Regular cardiac myocyte (primary cell): ENCODE data around the gene PPP1R14B. TPM values are rescaled to one million over a fixed set of nuclear protein-coding genes. Genes with fewer than 3 reads are reported as not detected.

ENCODE experiments used
- total RNA-seq: library from RNA; depleted of rRNA; stranded (reverse); fragments of >200 nt; gene quantifications from 2 replicates; pipeline ENCODE4 v1.2.3, GENCODE V29; 2014

PPP1R14B gene, protein sequence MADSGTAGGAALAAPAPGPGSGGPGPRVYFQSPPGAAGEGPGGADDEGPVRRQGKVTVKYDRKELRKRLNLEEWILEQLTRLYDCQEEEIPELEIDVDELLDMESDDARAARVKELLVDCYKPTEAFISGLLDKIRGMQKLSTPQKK
- total RNA-seq = 191 and 431 TPM in 2 replicates

DNA sequence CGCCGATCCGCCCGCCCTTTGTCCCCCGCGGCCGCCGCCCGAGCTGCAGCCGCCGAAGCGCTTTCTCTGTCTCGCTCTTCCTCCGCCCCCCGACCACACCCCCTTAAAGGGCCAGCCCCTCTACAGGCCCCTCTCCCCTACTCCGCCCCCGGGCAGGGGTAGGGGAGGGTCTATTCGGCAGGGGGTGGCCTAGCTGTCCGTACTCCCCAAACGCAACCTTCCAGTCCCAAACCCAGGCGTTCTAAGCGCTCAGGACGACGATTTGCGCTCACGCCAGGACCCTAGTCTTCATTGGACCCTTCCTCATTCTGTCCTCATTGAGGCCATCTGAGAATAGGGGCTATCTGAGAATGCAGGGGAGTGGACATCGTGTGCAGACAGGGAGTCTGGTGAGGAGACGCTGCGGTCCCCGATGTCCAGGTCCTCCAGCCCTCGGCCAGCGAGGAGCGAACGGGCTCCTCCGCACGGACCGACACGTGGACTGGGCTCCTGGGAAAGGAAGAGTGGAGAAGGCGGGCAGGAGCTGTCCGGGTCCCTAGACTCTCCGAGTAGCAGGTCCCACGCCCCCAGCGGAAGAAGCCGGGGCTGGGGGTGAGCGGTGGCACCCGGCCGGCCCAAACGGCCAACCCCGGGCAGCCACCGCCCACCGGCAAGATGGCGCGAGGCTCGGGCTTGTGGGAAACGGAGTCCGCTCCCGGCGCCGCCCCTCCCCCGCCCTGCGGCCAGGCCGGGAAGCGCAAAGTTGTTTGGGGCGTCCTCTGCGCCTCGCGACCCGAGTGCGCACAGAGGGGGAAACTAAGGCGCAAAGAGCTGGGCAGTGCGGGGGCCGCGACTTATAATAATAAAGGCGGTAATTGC, at the start of gene PPP1R14B:
Gene PPP1R14B, minus strand, starts transcription at position 73 of the 858 bp plus-strand sequence. CDS start 270 bp downstream, outside the sequence.

DNA sequence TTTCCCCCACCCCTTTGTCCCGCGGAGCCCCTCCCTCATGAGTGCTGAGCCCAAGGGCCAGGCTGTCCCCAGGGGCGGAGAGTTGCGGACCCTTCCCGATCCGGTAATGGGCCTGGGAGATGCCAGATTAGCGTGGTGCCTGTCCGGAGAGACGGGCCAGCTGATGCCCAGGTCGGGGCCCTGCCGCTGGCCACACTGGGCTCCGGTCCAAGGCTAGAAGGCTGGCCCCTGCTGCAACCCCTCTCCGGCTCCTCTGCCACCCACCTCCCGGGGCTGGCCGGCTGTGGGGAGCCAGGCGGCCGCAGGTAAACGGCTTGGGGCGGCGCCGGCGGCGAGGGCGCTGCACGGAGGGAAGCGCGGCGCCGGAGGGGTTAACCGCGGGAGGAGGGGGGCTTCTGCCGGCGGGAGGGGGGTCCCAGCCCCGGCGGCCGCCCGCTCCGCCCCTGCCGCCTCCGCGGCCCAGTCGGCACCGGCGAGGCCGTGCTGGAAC, 44.6 kb upstream of the PPP1R14B start, which contains the start of gene KCNK4:
Gene KCNK4, plus strand, starts transcription at position 41 of the 490 bp plus-strand sequence. CDS start 1,717 bp downstream, outside the sequence.

DNA sequence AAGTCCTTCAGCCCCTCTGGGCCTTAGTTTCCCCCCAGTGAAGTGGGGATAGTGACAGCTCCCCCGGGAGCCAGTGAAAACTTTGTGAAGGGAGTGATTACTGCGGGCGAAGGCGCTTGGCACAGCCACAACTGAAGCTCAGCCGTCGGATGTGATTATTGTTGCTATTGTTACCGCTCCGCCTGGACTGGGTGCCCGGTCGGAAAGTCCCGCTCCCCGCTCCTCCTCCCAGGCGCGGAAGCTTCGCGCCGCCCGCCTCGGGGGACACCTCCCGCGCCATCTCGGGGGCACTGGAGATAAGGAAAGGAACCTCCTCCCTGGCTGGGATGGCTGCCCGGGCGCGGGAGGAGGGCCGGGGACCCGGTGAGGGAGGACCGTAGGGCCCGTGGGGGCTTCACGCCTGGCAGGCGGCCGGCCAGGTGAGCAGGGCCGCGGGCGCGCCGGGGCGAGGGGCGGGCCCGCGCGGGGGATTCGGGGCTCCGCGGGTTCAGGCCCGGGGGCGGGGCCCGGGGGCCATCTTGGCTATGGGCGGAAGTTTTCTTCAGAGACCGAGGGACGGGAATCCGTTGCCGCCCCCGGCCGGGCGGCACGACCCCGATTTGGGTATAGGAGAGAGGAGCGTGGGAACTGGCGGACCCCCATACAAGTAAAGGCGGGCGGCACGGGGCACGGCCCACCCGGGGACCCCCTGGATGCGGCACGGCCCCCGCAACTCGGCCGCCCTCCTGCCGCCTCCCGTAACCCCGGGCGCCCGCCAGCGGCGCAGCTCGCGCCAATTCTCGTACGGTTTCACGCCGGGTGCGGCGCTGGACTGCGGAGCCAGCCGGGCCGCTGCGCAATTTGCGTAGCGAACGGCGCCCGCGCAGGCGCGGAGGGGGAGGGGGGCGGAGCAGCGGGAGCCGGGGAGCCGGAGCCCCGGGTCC, 38.5 kb upstream of the PPP1R14B start, which contains the start of gene GPR137:
Gene GPR137, plus strand, starts transcription at position 887 of the 923 bp plus-strand sequence. CDS start 677 bp downstream, outside the sequence.

DNA sequence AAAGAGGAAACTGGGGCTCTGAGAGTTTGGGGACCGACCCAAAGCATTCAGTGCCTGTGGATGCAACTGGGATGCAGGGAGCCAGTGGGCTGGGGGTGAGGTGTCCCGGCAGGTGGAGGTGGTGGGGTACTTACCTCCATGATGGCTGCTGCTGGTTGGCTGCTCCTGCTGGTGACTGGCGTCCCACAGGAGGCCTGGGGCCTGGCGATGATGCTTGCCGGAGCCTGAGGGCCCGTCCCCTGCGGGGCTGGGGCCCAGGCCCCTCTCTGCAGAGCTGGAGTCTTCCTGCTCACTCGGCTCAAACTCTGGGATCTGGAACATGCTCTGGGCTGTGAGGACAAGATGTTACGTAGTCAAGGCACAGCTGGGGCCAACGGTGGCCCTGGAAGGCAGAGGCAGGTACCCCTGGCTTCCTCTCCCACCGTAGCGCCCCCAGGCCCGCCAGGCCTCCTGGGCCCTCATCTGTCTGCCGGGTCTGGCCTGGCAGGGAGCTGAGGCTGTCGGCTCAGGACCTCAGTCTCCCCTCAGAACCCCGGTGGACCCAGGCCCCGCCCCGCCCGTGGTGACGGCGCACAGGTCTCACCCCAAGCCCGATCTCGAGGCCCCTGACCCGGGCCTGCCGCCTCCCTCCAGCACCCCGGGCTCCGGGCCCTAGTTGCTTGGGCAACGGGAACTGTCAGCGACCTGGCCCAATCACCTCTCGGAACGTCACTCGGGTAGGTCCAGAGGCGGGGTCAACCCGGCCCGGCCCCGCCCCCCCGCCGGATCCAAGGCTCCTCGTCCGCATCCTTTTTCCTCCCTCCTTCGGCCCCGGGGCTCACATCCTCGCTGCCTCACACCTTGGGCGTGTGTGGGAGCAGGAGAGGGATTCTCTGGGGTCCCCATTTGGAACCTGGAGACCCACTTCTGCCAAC, 37.6 kb upstream of the PPP1R14B start, which contains the start of gene BAD:
Gene BAD, minus strand, starts transcription at position 618 of the 914 bp plus-strand sequence. Its CDS starts 297 bp downstream, at position 321.

DNA sequence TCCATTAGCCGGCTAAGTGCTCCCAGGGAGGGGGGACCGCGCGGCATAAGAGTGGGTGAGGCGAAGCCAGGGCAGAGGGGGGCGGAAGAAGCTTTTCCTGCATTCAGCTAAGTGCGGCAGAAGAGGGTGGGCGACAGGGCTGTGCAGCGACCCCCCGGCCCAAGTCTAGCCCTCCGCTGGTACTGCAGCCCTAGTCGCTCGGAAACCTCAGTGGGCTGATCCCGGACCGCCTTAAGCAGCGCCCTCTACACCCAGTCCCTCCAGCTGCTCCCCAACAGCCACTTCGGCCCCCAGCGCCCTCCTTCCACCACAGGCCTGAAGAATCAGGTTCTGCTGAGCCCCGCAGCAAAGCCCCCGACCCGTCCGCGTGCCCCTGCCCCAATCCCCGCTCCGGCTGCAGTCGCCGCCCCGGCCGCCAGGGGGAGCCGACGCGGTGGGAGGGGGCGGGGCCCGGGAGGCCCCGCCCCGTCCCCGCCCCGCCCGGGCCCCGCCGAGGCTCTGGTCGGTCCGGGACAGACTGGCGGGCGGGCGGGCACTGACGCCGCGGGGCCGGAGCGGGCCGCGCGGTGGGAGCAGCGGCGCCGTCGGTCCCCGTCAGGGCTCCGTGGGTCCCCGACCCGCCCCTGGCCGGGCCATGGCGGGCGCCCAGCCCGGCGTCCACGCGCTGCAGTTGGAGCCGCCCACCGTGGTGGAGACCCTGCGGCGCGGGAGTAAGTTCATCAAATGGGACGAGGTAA, 4.4 kb upstream of the PPP1R14B start, which contains the start of gene PLCB3:
Gene PLCB3, plus strand, starts transcription at position 515 of the 737 bp plus-strand sequence. Its CDS starts 120 bp downstream, at position 635.

DNA sequence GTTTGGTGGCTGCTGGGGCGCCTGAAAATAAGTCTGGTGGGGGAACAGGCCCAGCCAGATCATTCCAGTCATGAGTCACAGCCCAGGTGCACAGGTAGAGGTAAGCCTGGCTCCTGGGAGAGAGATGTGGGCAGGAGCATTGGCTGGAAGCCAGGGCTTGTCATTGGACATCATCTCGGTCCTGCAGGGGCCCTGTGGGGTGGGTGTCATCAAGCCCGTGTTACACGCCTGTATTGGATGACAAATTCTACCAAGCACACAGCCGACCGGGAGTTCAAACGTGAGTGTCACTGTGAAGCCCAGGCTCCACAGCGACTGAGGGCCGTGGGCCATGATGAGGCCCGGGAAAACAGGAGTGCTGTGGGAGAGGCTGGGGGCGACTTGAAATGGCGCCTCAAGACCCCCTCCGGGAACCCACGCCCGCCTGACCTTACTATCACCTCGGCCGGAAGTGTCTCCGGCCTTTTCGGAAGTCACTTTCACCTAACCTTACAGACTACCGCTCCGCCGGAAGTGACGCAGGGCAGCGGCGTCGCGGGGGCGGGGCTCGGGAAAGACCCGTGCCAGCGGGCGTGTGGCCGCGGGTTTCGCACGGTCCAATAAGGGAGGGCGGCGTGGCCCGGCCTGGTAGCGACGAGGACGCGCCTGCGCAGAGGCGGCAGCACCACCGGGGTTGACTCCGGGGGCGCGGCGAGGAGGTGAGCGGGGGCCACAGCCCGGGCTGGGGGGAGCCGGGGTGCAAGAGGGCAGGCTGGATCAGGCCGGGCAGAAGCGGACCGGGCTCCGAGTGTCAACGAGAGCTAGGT, 6.1 kb downstream of the PPP1R14B start, which contains the start of gene FKBP2:
Gene FKBP2, plus strand, starts transcription at position 661 of the 806 bp plus-strand sequence. CDS start 1,293 bp downstream, outside the sequence.

DNA sequence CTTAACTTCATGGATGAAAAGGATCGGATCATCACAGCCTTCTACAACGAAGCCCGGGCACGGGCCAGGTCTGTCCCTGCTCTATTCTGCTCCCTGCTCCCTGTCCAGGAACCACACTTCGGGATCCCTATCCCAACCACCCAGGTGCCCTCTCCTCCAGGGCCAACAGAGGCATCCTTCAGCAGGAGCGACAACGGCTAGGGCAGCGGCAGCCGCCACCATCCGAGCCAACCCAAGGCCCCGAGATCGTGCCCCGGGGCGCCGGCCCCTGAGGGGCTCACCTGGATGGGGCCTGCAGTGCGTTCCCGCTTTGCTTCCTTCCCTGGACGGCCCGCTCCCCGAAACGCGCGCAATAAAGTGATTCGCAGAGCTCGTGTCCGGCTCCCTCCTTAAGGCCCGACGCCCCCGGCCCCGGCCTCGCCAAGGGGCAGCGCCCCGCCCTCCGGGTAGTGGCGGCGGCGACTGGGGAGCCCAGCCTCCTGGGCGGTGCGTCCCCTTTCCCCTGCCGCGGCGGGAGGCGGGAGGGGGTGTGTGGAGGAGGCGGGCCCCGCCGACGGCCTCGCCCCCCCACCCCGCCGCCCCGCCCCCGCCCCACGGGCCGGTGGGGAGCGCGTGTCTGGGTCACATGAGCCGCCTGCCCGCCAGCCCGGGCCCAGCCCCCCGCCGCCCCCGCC, 12.7 kb downstream of the PPP1R14B start, which contains the start of gene VEGFB:
Gene VEGFB, plus strand, starts transcription at position 672 of the 674 bp plus-strand sequence. CDS start 250 bp downstream, outside the sequence.

DNA sequence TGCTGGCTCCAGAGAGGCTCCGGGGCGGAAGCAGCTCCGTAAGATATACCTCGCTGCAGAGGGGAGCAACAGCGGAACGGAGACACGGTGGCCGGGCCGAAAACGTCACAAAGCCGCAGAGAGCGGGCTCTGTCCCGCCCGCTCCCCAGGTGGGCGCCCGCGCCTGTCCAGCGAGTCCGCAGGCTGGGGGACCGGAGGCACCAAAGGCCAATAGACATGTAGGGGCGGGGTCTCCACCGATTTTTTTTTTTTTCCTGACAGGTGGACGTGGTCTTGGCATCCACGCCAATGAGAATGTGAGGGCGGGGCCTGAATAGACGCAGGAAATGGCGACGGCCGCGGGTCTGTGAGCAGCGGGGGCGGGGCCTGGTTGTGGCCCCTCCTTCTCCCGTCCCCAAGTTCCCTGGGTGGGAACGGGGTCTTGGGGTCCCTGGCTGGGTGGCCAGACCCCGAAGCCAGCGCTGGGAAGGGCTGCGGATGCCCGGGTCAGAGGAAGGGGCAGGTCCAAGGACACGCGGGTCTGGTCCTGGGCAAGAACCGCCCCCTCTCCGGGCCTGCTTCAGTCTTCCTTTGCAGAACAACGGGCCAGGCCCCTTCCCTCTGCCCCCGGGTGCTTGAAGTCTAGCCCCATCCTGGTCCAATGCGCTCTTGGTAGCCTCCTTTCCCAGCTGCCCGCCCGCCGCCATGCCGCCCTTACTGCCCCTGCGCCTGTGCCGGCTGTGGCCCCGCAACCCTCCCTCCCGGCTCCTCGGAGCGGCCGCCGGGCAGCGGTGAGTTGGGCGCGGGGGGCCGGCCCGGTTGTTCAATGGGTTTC, 16.4 kb downstream of the PPP1R14B start, which contains the start of gene DNAJC4:
Gene DNAJC4, plus strand, starts transcription at position 378 of the 814 bp plus-strand sequence. Its CDS starts 307 bp downstream, at position 685.

DNA sequence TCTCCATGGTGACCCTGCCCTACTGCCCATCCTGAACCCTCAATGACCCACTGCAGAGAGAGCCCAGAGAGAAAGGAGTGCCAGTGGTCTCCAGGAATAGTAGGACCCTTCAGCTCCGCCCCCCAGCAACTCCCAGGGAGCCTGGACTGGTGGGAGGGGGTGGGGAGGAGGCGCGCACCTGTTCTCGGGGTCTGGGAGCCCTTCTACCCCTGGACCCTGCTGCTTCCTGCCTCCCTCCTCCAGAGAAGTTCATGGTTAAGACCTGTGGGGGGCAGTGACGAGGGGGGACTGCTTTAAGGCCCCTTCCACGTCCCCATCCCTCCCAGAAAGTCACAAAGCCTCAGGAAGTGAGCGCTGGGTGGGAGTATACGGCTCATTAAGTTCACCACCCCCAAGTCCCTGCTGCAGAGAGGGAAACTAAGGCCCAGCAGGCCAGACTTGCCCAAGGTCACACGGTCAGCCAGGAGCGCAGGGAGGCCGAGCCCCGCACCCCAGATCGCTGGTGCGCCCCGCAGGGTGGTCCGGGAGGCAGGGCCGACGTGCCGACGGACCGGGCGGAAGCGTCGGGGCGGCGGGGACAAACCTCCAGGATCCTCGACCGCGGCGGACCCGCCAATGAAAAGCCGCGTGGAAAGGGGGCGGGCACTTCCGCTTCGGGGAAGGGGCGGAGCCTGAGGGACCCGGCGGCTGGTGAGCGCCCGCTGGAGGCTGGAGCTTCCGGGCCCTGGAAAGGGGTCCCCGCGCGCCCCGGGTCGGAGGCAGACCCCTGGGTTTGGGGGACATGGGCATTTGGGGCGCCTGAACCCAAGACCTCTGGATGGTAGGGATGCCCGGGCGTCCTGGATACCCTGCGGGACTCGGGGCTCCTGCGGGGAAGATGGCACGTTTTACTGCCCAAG, 20.9 kb downstream of the PPP1R14B start, which contains the start of the genes NUDT22 and TRPT1:
Gene NUDT22, plus strand, starts transcription at position 667 of the 899 bp plus-strand sequence. CDS start 379 bp downstream, outside the sequence.
Gene TRPT1, minus strand, starts transcription at position 579 of the 899 bp plus-strand sequence. Its CDS starts 326 bp downstream, at position 253.

DNA sequence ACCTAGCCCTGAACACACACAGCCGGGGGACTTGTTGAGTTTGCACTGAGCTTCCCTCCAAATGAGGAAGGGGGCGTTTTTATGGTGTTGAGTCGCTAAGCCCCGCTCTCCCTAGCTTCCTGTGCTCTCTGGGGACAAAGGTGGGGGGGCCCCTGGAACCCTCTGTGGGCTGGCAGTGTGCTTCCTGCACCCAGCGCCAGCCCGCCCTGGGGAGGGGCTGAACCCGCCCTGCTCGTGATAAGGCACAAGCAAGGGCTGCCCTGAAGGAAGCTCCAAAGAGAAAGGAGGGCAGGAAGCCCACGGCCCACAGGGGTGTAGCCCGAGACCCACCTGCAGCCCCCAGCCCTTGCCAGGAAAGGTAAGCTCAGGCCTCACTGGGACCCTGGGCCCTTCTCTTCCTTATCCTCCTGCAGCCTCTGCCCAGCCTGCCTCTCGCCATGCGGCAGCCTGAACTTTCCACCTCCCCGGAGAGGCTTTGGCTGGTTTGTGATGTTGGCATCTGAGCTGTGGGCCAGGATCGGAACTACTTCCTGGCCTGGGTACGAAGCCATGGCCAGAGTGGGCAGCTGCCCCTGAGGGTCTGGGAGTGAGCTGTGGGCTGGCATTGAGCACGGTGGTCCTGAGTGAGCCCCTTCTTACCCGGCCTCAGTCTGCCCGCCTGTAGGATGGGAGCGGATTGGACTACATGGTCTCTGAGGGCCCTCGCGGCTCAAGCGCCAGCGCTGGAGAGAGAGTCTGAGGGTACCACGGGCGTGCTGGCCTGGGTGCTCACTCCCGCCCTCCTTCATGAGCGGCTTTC, 40.1 kb downstream of the PPP1R14B start, which contains the start of gene FERMT3:
Gene FERMT3, plus strand, starts transcription at position 265 of the 799 bp plus-strand sequence. CDS start 644 bp downstream, outside the sequence.

Other genes with a start within 250 kb of the PPP1R14B start
- not detected in 2 replicates for gene FLRT1, start 211.0 kb downstream of the PPP1R14B start, total RNA-seq
- 8.1 and 21.7 TPM in 2 replicates for gene MACROD1, start 80.8 kb downstream of the PPP1R14B start, total RNA-seq
- gene STIP1, start 60.8 kb downstream of the PPP1R14B start, total RNA-seq = 125 and 414 TPM in 2 replicates
- gene FERMT3, start 40.2 kb downstream of the PPP1R14B start, total RNA-seq = 6.7 and 9.6 TPM in 2 replicates
- 37.0 and 48.2 TPM in 2 replicates for gene TRPT1, start 20.8 kb downstream of the PPP1R14B start, total RNA-seq
- gene NUDT22, start 20.7 kb downstream of the PPP1R14B start, total RNA-seq = 61.7 and 73.2 TPM in 2 replicates
- gene DNAJC4, start 16.4 kb downstream of the PPP1R14B start, total RNA-seq = 8.5 and 9.2 TPM in 2 replicates
- gene VEGFB, start 12.4 kb downstream of the PPP1R14B start, total RNA-seq = 14.6 and 17.2 TPM in 2 replicates
- 86.8 and 87.4 TPM in 2 replicates for gene FKBP2, start 5.8 kb downstream of the PPP1R14B start, total RNA-seq
- 33.0 and 75.5 TPM in 2 replicates for gene PLCB3, start 4.6 kb upstream of the PPP1R14B start, total RNA-seq
- gene BAD, start 37.7 kb upstream of the PPP1R14B start, total RNA-seq = 41.0 and 51.0 TPM in 2 replicates
- gene GPR137, start 38.9 kb upstream of the PPP1R14B start, total RNA-seq = 7.7 and 8.2 TPM in 2 replicates
- not detected in 2 replicates for gene KCNK4, start 44.4 kb upstream of the PPP1R14B start, total RNA-seq
- gene CATSPERZ, start 53.4 kb upstream of the PPP1R14B start, total RNA-seq = 0.28 TPM in 1 of 2 replicates, not detected in the other
- gene ESRRA, start 58.6 kb upstream of the PPP1R14B start, total RNA-seq = 31.9 and 36.4 TPM in 2 replicates
- 260 and 325 TPM in 2 replicates for gene TRMT112, start 70.6 kb upstream of the PPP1R14B start, total RNA-seq
- 261 and 263 TPM in 2 replicates for gene PRDX5, start 71.2 kb upstream of the PPP1R14B start, total RNA-seq
- gene CCDC88B, start 93.3 kb upstream of the PPP1R14B start, total RNA-seq = 1.2 and 2.3 TPM in 2 replicates
- 29.0 and 61.3 TPM in 2 replicates for gene RPS6KA4, start 112.2 kb upstream of the PPP1R14B start, total RNA-seq